Immature natural killer cell (primary cell): ENCODE measurements around the gene BSND. TPM values are rescaled to one million over a fixed set of nuclear protein-coding genes. Genes with fewer than 3 reads are reported as not detected.

Experiments used
- DNase-seq, 3 donors: peaks; one replicate each; pipeline ENCODE4 v3.0.0; 2022; ENCODE audit warnings: mixed read lengths in 1 of 3
- H3K27ac Mint-ChIP-seq, 6 donors: one replicate each; pipeline ENCODE4 v1.8.0; 2020; ENCODE audit warnings: mixed read lengths in 6 of 6, mild to moderate bottlenecking in 5 of 6, inconsistent platforms in 4 of 6, moderate library complexity in 3 of 6
- H3K27me3 Mint-ChIP-seq, 3 donors: one replicate each; pipeline ENCODE4 v1.8.0; 2020 to 2021; ENCODE audit warnings: low read depth in 3 of 3, mild to moderate bottlenecking in 3 of 3, mixed read lengths in 3 of 3, moderate library complexity in 3 of 3, inconsistent platforms in 1 of 3
- H3K36me3 Mint-ChIP-seq, 3 donors: one replicate each; pipeline ENCODE4 v1.8.0; 2020; ENCODE audit warnings: mixed read lengths in 3 of 3, inconsistent platforms in 2 of 3, mild to moderate bottlenecking in 2 of 3
- H3K4me1 Mint-ChIP-seq, 2 donors: one replicate each; pipeline ENCODE4 v1.8.0; 2020; ENCODE audit warnings: inconsistent platforms in 2 of 2, mild to moderate bottlenecking in 2 of 2, mixed read lengths in 2 of 2, moderate library complexity in 1 of 2
- H3K4me3 Mint-ChIP-seq, 5 donors: one replicate each; pipeline ENCODE4 v1.8.0; 2020; ENCODE audit warnings: mild to moderate bottlenecking in 5 of 5, mixed read lengths in 5 of 5, inconsistent platforms in 3 of 5, moderate library complexity in 3 of 5
- H3K9me3 Mint-ChIP-seq, 6 donors: one replicate each; pipeline ENCODE4 v1.8.0; 2020; ENCODE audit warnings: mild to moderate bottlenecking in 6 of 6, mixed read lengths in 6 of 6, inconsistent platforms in 4 of 6, moderate library complexity in 3 of 6
- polyA plus RNA-seq, 3 donors: library from polyadenylated mRNA; unstranded; fragments of 300-500 nt; fragmentation: Illumina TruSeq; gene quantifications; one replicate each; pipeline ENCODE4 v1.2.3, GENCODE V29; 2021

Gene BSND
- polyA plus RNA-seq, 3 donors from 2014 or later, result not detected

- Mint-ChIP-seq H3K27me3 (peaks cover 0 to 17% (median 11%) of the 10 kb centered on the region in 3 donors), H3K36me3 (no peaks in the 10 kb centered on the region), H3K4me1 (no peaks in the 10 kb centered on the region), H3K9me3 (no peaks in the 10 kb centered on the region), H3K27ac (no peak overlapping the region), H3K4me3 (no peak overlapping the region)
- no peak for DNase-seq
Measured at GRCh38 chr1:54979327-54979891, 19.3 kb upstream of the BSND start.

GRCh38 chr1:54980046-54980527 is 18.6 kb upstream of the BSND start:
- H3K27me3 Mint-ChIP-seq, result peaks cover 0 to 19% (median 10%) of the 10 kb centered on the region in 3 donors
- DNase-seq, result no peak
- H3K36me3 Mint-ChIP-seq, result no peaks in the 10 kb centered on the region
- no peak overlapping the region for H3K27ac Mint-ChIP-seq
- no peak overlapping the region for H3K4me3 Mint-ChIP-seq
- H3K4me1 Mint-ChIP-seq, result no peaks in the 10 kb centered on the region
- no peaks in the 10 kb centered on the region for H3K9me3 Mint-ChIP-seq

GRCh38 chr1:54980528-54981241 is 18.0 kb upstream of the BSND start, which contains the start of gene TMEM61:
Gene TMEM61, plus strand, starts transcription at chr1:54980628. Its CDS starts 438 bp downstream, at chr1:54981066.
- Mint-ChIP-seq H3K4me3 (no peak within 1 kb of the TSS), H3K9me3 (no peaks in the 10 kb centered on the region), H3K27ac (no peak within 1 kb of the TSS), H3K36me3 (no peaks in the 10 kb centered on the region), H3K27me3 (peaks cover 0 to 19% (median 9%) of the 10 kb centered on the region in 3 donors), H3K4me1 (no peaks in the 10 kb centered on the region)
- no peak for DNase-seq

GRCh38 chr1:54981466-54981865 is 17.3 kb upstream of the BSND start:
- no peak overlapping the region for H3K27ac Mint-ChIP-seq

GRCh38 chr1:54982739-54983138 is 16.0 kb upstream of the BSND start:
- no peak overlapping the region for H3K4me3 Mint-ChIP-seq
- no peak for DNase-seq
- no peaks in the 10 kb centered on the region for H3K36me3 Mint-ChIP-seq
- peaks cover 0 to 19% (median 9%) of the 10 kb centered on the region in 3 donors for H3K27me3 Mint-ChIP-seq
- no peak overlapping the region for H3K27ac Mint-ChIP-seq
- H3K9me3 Mint-ChIP-seq, result no peaks in the 10 kb centered on the region
- no peaks in the 10 kb centered on the region for H3K4me1 Mint-ChIP-seq

More at GRCh38 chr1:54981466-54981865, 17.3 kb upstream of the BSND start:
- Mint-ChIP-seq H3K4me1 (no peaks in the 10 kb centered on the region), H3K9me3 (no peaks in the 10 kb centered on the region), H3K4me3 (no peak overlapping the region), H3K27me3 (peaks cover 0 to 19% (median 9%) of the 10 kb centered on the region in 3 donors), H3K36me3 (no peaks in the 10 kb centered on the region)
- DNase-seq, result no peak

- no peaks in the 10 kb centered on the region for H3K9me3 Mint-ChIP-seq
- H3K27ac Mint-ChIP-seq, result no peak overlapping the region
- no peak for DNase-seq
- H3K4me1 Mint-ChIP-seq, result no peaks in the 10 kb centered on the region
- H3K36me3 Mint-ChIP-seq, result no peaks in the 10 kb centered on the region
- H3K27me3 Mint-ChIP-seq, result peaks cover 0 to 15% (median 7%) of the 10 kb centered on the region in 3 donors
- no peak overlapping the region for H3K4me3 Mint-ChIP-seq
Measured at GRCh38 chr1:54984131-54984842, 14.4 kb upstream of the BSND start.

GRCh38 chr1:54985556-54985955 is 13.2 kb upstream of the BSND start:
- H3K27me3 Mint-ChIP-seq, result peaks cover 0 to 12% (median 7%) of the 10 kb centered on the region in 3 donors
- no peak overlapping the region for H3K4me3 Mint-ChIP-seq
- no peaks in the 10 kb centered on the region for H3K36me3 Mint-ChIP-seq
- no peak for DNase-seq
- H3K9me3 Mint-ChIP-seq, result no peaks in the 10 kb centered on the region
- no peak overlapping the region for H3K27ac Mint-ChIP-seq
- no peaks in the 10 kb centered on the region for H3K4me1 Mint-ChIP-seq

- Mint-ChIP-seq H3K36me3 (no peaks in the 10 kb centered on the region), H3K27me3 (peaks cover 0 to 12% (median 5%) of the 10 kb centered on the region in 3 donors), H3K9me3 (no peaks in the 10 kb centered on the region), H3K27ac (no peak overlapping the region), H3K4me1 (no peaks in the 10 kb centered on the region), H3K4me3 (no peak overlapping the region)
- DNase-seq, result no peak
Measured at GRCh38 chr1:54986025-54986424, 12.7 kb upstream of the BSND start.

- Mint-ChIP-seq H3K27me3 (peaks cover 0 to 8% (median 3%) of the 10 kb centered on the region in 3 donors), H3K36me3 (no peaks in the 10 kb centered on the region), H3K4me1 (no peaks in the 10 kb centered on the region), H3K4me3 (no peak overlapping the region), H3K9me3 (no peaks in the 10 kb centered on the region), H3K27ac (no peak overlapping the region)
- no peak for DNase-seq
Measured at GRCh38 chr1:54986533-54986932, 12.2 kb upstream of the BSND start.

GRCh38 chr1:54987427-54987826 is 11.3 kb upstream of the BSND start:
- Mint-ChIP-seq H3K4me3 (no peak overlapping the region), H3K9me3 (no peaks in the 10 kb centered on the region), H3K27ac (peak overlapping the region in 1 of 6 donors; percentile 3), H3K4me1 (no peaks in the 10 kb centered on the region), H3K36me3 (no peaks in the 10 kb centered on the region), H3K27me3 (peaks cover 0 to 2% (median 1%) of the 10 kb centered on the region in 3 donors)
- DNase-seq, result no peak

GRCh38 chr1:54987919-54988705 is 10.6 kb upstream of the BSND start:
- no peaks in the 10 kb centered on the region for H3K9me3 Mint-ChIP-seq
- DNase-seq, result no peak
- H3K36me3 Mint-ChIP-seq, result no peaks in the 10 kb centered on the region
- H3K27ac Mint-ChIP-seq, result no peak overlapping the region
- no peak overlapping the region for H3K4me3 Mint-ChIP-seq
- H3K27me3 Mint-ChIP-seq, result peaks cover 0 to 2% (median 1%) of the 10 kb centered on the region in 3 donors
- H3K4me1 Mint-ChIP-seq, result no peaks in the 10 kb centered on the region

- Mint-ChIP-seq H3K4me1 (no peaks in the 10 kb centered on the region), H3K9me3 (no peaks in the 10 kb centered on the region), H3K36me3 (no peaks in the 10 kb centered on the region), H3K27me3 (peaks cover 0 to 2% (median 0%) of the 10 kb centered on the region in 3 donors), H3K4me3 (no peak overlapping the region), H3K27ac (no peak overlapping the region)
- no peak for DNase-seq
Measured at GRCh38 chr1:54988975-54989374, 9.8 kb upstream of the BSND start.

- H3K4me3 Mint-ChIP-seq, result no peak overlapping the region
- no peak for DNase-seq
- H3K36me3 Mint-ChIP-seq, result no peaks in the 10 kb centered on the region
- H3K9me3 Mint-ChIP-seq, result no peaks in the 10 kb centered on the region
- H3K27ac Mint-ChIP-seq, result no peak overlapping the region
- H3K27me3 Mint-ChIP-seq, result peaks cover 0 to 2% (median 0%) of the 10 kb centered on the region in 3 donors
- peaks cover 0 to 3% of the 10 kb centered on the region in 2 donors for H3K4me1 Mint-ChIP-seq
Measured at GRCh38 chr1:54989473-54989872, 9.3 kb upstream of the BSND start.
